NB4 (cell line): ENCODE results near the gene EXOC4.

Experiments
- POLR2A ChIP-seq: IDR thresholded peaks from 2 replicates; pipeline ENCODE4 v1.6.1; 2011; ENCODE audit warnings: mild to moderate bottlenecking; ENCODE audit not compliant: insufficient read length; ENCODE audit errors: extremely low read depth
- TF ChIP-seq, protein P1 (sequence below): IDR thresholded peaks from one replicate; pipeline ENCODE4 v1.5.1; 2012; ENCODE audit warnings: low read depth, low read length

DNA sequence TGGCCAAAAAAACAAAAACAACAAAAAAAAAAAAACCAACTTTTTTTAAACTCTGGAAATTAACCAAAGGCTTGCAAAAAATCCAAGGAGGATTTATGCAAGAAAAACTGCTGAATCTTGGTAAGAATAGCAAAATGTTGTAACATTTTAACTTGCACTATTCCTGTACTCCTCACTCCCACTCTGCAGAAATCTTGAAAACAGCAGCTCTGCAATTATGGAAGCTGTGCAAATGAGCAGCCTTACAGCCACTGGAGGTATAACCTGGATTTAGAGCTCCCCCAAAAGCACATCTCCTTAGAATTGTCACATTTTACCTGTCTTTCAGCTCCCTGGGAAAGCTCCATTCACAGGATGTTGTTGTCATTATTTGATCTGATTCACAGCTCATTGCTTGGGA, 832.4 kb downstream of the EXOC4 start:
- TF ChIP-seq, protein P1, sequence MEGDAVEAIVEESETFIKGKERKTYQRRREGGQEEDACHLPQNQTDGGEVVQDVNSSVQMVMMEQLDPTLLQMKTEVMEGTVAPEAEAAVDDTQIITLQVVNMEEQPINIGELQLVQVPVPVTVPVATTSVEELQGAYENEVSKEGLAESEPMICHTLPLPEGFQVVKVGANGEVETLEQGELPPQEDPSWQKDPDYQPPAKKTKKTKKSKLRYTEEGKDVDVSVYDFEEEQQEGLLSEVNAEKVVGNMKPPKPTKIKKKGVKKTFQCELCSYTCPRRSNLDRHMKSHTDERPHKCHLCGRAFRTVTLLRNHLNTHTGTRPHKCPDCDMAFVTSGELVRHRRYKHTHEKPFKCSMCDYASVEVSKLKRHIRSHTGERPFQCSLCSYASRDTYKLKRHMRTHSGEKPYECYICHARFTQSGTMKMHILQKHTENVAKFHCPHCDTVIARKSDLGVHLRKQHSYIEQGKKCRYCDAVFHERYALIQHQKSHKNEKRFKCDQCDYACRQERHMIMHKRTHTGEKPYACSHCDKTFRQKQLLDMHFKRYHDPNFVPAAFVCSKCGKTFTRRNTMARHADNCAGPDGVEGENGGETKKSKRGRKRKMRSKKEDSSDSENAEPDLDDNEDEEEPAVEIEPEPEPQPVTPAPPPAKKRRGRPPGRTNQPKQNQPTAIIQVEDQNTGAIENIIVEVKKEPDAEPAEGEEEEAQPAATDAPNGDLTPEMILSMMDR = no peak
- TF ChIP-seq POLR2A = no peak
